ENCODE measurements around the gene CD109.
"Not testable (repeated sequence)": the region's sequence is repeated elsewhere in the genome, so short reads cannot be mapped to it uniquely, and the experiment has no call there.

CD109 gene

GRCh38 chr6:73796881-73797280 lies 100.9 kb downstream of the CD109 start:
- DNase-seq, result no peak

- DNase-seq, result no peak
These were observed 101.9 kb downstream of the CD109 start for GRCh38 chr6:73797861-73798260.

DNA sequence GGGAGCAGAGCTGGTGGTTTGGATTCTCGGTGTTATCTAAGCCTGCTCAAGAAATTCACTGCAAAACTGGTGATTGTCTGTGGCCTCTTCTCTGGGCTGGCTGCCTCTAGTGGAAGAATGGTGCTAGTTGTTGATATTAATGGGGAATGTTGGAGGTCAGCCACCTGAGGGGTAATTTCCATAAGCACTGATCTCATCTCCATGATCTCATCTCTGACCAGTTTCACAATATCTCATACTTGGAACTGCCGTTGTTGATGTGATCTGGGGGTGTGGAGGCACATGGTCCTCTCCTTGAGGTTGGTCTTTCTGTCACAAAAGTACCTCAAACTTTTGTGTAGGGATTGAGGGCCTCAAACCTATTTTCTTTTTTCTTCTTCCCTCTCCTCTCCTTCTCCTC lies 102.6 kb downstream of the CD109 start:
- no peak for DNase-seq

GRCh38 chr6:73800997-73801396 lies 105.0 kb downstream of the CD109 start:
- DNase-seq, result no peak

GRCh38 chr6:73801652-73802268 lies 105.8 kb downstream of the CD109 start:
- no peak for DNase-seq

DNA sequence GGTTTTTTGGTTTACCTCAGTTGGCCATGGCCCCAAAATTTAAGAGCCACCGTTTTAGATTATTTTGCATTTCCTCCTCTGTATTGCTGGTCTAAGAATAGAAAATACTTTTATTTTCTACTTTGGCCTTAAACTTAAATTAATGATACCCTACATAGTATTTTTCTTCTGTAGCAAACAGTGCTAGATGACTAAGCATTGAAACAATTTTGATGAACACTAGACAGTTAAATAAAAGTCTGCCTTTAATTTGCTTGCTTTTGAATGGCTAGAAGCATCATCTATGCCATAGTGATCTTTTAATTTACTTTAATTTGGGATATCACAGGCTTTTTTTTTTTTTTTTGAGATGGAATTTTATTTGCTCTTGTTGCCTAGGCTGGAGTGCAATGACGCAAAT lies 106.4 kb downstream of the CD109 start:
- DNase-seq, result no peak

- DNase-seq, result no peak
These were observed 107.7 kb downstream of the CD109 start for GRCh38 chr6:73803562-73804241.

- DNase-seq, result not testable (repeated sequence)
These were observed 109.2 kb downstream of the CD109 start for GRCh38 chr6:73805221-73805620.

DNA sequence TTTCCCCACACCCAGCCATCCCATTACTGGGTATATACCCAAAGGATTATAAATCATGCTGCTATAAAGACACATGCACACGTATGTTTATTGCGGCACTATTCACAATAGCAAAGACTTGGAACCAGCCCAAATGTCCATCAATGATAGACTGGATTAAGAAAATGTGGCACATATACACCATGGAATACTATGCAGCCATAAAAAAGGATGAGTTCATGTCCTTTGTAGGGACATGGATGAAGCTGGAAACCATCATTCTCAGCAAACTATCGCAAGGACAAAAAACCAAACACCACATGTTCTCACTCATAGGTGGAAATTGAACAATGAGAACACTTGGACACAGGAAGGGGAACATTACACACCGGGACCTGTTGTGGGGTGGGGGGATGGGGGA lies 110.0 kb downstream of the CD109 start:
- DNase-seq, result not testable (repeated sequence)

GRCh38 chr6:73811706-73812105 lies 115.7 kb downstream of the CD109 start:
- no peak for DNase-seq

DNA sequence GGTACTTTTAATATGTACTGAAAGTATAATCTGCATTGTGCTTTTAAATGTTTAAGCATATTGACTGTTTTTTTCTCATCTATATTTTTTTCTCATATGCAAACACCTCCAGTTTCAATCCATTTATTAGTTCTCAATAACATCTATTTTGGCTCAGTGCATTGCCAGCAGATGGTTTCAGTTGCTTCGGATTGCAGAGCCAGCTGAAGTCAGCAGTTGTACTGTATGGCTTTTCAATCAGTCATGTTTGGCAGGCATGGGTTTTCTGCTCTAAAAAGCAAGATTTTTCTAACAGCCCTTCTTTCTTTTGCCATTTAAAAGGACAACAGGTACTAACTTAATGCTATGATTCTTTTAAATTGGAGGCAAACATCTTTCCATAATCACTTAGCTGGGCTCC lies 121.2 kb downstream of the CD109 start:
- DNase-seq, result no peak

GRCh38 chr6:73823046-73823735 lies 127.2 kb downstream of the CD109 start:
- DNase-seq, result no peak

GRCh38 chr6:73823832-73824231 lies 127.8 kb downstream of the CD109 start:
- no peak for DNase-seq

DNA sequence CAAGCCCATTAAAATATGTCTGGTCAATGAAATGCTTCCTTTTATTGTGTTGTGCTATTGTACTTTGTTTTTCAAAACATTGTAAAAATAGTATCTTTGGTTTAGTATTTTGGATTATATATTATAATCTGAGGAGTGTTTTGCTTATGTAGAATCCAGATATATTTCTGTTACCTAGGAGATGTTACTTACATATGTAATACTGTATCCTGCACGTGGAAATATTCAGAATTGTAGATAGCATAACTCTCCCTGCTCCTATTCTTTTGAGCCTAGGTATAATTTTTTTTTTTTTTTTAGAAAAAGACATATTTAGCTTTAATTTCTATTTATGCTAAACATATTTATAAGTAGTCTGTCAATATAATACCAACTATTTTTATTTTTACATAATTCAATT lies 130.6 kb downstream of the CD109 start:
- no peak for DNase-seq

DNA sequence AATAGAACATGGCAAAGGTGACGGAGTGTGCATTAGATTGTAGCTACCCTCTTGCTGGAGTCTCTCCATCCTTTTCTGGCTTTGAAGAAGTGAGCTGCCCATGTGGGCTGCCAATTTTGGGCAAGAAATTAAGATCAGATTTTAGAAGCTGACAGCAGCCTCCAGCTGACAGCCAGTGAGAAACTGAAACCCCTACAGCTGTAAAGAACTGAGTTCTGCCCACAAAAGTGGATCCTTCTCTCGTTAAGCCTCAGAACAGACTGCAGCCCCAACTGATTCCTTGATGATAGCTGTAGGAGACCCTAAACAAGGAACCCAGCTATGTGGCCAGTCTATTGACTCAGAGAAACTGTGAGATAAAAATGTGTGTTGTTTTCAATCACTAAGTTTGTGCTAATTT lies 134.1 kb downstream of the CD109 start:
- no peak for DNase-seq

DNA sequence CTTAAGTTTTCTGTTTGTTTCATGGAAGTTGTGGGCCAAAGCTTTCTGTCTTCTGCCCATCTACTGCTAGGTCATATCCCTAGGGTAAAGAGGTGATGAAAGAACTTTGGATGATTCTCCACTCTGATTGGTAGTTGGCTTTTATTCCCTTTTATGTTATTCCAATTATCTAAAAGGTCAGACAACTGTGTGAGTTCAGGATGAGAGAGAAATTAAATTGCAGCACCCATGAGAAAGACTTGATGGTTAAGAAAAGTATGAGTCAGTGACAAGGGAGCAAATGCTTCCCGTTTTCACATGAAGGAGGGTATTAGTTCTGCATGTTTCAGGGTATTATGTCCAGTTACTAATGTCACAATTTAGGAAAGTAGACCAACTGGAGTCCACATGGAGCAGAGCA lies 136.3 kb downstream of the CD109 start:
- DNase-seq, result no peak

DNA sequence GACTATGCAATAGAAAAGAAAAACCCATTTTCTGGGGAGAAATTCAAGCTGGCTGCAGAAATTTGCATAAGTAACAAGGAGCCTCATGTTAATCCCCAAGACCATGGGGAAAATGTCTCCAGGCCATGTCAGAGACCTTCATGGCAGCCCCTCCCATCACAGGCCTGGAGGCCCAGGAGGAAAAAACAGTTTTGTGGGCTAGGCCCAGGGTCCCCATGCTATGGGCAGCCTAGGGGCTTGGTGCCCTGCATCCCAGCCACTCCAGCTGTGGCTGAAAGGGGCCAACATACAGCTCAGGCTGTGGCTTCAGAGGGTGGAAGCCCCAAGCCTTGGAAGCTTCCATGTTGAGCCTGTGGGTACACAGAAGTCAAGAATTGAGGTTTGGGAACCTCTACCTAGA lies 148.7 kb downstream of the CD109 start:
- DNase-seq, result not testable (repeated sequence)

DNA sequence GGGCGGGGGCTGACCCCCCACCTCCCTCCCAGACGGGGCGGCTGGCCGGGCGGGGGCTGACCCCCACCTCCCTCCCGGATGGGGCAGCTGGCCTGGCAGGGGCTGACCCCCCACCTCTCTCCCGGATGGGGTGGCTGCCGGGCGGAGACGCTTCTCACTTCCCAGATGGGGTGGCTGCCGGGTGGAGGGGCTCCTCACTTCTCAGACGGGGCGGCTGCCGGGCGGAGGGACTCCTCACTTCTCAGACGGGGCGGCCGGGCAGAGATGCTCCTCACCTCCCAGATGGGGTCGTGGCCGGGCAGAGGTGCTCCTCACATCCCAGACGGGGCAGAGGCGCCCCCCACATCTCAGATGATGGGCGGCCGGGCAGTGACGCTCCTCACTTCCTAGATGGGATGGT lies 155.0 kb downstream of the CD109 start:
- not testable (repeated sequence) for DNase-seq

- no peak for DNase-seq
These were observed 159.2 kb downstream of the CD109 start for GRCh38 chr6:73854998-73855718.

DNA sequence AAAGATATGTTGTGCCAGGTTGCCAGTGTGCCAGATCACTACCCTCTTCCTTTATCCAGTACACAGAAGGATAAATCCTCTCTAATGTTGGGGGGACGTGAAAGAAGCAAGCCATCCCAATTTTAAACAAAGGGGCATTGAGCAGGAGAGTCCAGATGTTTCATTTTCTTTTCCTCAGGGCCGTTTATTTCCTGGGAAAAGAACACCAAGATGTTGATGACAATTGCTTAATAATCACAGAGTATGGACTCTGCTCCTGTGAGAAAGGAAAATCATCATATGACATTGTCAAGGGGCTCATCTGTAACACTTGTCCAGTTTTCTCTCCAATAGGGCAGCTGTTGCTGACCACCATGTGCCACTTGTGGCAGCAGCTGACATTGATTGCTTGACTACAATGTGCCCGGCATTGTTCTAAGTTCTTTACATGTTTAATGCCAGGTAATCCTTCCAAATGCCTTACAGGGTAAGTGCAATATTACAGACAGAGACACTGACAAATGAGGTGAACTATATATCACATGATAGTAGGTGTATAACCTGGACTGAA lies 161.4 kb downstream of the CD109 start:
- DNase-seq, result no peak

DNA sequence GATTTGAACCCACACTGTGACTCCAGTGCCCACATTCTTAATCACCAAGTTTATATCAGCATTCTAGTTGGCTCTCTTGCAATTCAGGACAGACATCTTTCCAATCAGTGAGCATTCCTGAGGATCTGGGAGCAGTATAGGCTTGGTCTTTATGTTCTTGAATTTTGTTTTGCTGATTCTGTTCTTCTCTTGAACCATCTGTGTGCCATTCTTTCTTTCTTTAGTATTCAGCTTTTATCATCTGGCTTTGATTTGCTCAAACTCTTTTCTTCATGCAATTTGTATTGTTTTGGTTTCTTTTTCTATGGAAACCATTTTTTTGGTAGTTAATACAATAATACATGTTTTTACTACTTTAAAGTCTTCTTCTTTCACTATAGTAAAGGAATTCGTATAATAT lies 162.4 kb downstream of the CD109 start:
- DNase-seq, result no peak

DNA sequence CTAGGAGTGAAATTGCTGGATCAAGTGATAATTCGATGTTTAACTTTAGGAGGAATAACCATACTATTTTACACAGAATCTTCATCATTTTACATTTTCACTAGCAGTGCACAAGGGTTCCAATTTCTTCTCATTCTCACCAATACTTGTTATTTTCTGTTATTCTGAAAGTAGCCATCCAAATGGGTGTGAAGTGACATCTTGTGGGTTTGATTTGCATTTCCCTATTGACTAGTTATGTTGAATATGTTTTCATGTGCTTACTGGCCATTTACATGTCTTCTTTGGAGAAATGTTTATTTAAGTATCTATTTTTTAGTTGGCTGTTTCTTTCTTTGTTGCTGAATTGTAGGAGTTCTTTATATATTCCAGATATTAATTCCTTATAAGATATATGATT lies 164.3 kb downstream of the CD109 start:
- DNase-seq, result no peak

GRCh38 chr6:73866305-73866704 lies 170.3 kb downstream of the CD109 start:
- no peak for DNase-seq
